ENCODE data around the gene TRPV4. TPM values are rescaled to one million over a fixed set of nuclear protein-coding genes. Genes with fewer than 3 reads are reported as not detected.

The TRPV4 gene
- total and polyA plus RNA-seq, 9 donors: 0.13 to 3.3 (median 0.99) TPM

DNA sequence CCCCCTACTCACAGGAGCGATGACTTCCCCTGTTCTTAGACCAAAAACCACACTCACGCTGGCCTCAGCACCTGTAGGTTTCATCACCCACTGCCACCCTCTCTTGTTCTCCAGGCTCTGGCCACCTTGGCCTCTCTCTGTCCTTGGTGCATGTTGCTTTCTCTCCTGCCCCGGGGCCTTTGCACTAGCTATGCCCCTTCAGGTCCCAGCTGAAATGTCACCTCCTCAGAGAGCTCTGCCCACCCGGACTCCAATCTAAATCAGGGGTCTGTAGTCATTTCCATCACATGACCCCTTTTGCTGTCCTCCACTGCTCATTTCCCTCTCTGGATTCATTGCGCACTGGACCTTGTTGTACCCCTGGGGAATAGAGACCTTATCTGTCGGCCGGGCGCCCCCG, 8.2 kb upstream of the TRPV4 start:
- Histone ChIP-seq H3K4me3 (ENCODE audit: low read length) (no peak overlapping the region), H3K4me1 (ENCODE audit: control insufficient read depth, insufficient read depth, low read length) (peaks cover 9% of the 10 kb centered on the region), H3K27me3 (ENCODE audit: control insufficient read depth, insufficient read depth, low read length) (no peaks in the 10 kb centered on the region), H3K36me3 (ENCODE audit: control insufficient read depth, insufficient read depth, low read length) (no peaks in the 10 kb centered on the region), H3K9me3 (replicated peaks; ENCODE audit: control insufficient read depth, low read depth, low read length) (no peaks in the 10 kb centered on the region), H3K27ac (ENCODE audit: low read length) (no peak overlapping the region)
- 69% methylated on average over 8 of the region's 9 CpGs for WGBS (ENCODE audit: insufficient coverage)
- DNase-seq: no peak

- no peaks in the 10 kb centered on the region for H3K9me3 ChIP-seq (replicated peaks; ENCODE audit: control insufficient read depth, low read depth, low read length)
- peaks cover 8% of the 10 kb centered on the region for H3K4me1 ChIP-seq (ENCODE audit: control insufficient read depth, insufficient read depth, low read length)
- H3K27ac ChIP-seq (ENCODE audit: low read length): no peak overlapping the region
- no peaks in the 10 kb centered on the region for H3K27me3 ChIP-seq (ENCODE audit: control insufficient read depth, insufficient read depth, low read length)
- 35% methylated on average over 4 of the region's 7 CpGs for WGBS (ENCODE audit: insufficient coverage)
- DNase-seq: no peak
- no peak overlapping the region for H3K4me3 ChIP-seq (ENCODE audit: low read length)
- no peaks in the 10 kb centered on the region for H3K36me3 ChIP-seq (ENCODE audit: control insufficient read depth, insufficient read depth, low read length)
Measured at GRCh38 chr12:109840305-109841074, 7.3 kb upstream of the TRPV4 start.

DNA sequence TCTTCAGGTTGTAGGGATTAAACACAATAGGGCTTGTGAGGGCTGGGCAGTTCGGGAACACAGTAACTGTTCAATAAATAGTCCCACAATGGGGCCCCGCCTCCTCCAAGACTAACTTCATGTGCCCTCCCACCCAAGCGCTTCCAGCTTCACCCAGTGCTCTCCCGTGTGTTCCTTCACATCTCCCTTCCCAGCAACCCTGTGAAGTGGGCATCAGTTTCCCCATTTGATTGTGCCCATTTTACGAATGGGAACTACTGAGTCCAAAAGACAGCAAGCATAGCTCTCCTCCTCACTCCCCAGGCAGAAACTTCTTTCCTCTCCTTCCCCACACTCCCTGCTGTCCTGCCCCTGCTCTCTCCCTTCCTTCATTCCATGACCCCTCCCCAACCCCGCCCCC, 6.2 kb upstream of the TRPV4 start:
- WGBS (ENCODE audit: insufficient coverage): 48% methylated on average over 4 of the region's 6 CpGs

GRCh38 chr12:109836916-109837315, 3.7 kb upstream of the TRPV4 start:
- 80% methylated on average over 1 of the region's 3 CpGs for WGBS (ENCODE audit: insufficient coverage)
- Histone ChIP-seq H3K4me3 (ENCODE audit: low read length) (no peak overlapping the region), H3K4me1 (ENCODE audit: control insufficient read depth, insufficient read depth, low read length) (peaks cover 14% of the 10 kb centered on the region), H3K27me3 (ENCODE audit: control insufficient read depth, insufficient read depth, low read length) (peaks cover 9% of the 10 kb centered on the region), H3K36me3 (ENCODE audit: control insufficient read depth, insufficient read depth, low read length) (no peaks in the 10 kb centered on the region), H3K9me3 (replicated peaks; ENCODE audit: control insufficient read depth, low read depth, low read length) (no peaks in the 10 kb centered on the region), H3K27ac (ENCODE audit: low read length) (no peak overlapping the region)
- no peak for DNase-seq

More for the DNA sequence above, 6.2 kb upstream of the TRPV4 start:
- Histone ChIP-seq H3K4me3 (ENCODE audit: low read length) (no peak overlapping the region), H3K9me3 (replicated peaks; ENCODE audit: control insufficient read depth, low read depth, low read length) (no peaks in the 10 kb centered on the region), H3K36me3 (ENCODE audit: control insufficient read depth, insufficient read depth, low read length) (no peaks in the 10 kb centered on the region), H3K27ac (ENCODE audit: low read length) (no peak overlapping the region), H3K4me1 (ENCODE audit: control insufficient read depth, insufficient read depth, low read length) (peaks cover 3% of the 10 kb centered on the region), H3K27me3 (ENCODE audit: control insufficient read depth, insufficient read depth, low read length) (no peaks in the 10 kb centered on the region)
- DNase-seq: no peak

- no peak for DNase-seq
- H3K27me3 ChIP-seq (ENCODE audit: control insufficient read depth, insufficient read depth, low read length): peaks cover 16% of the 10 kb centered on the region
- 83% methylated on average over 1 of the region's 4 CpGs for WGBS (ENCODE audit: insufficient coverage)
- no peak overlapping the region for H3K27ac ChIP-seq (ENCODE audit: low read length)
- H3K36me3 ChIP-seq (ENCODE audit: control insufficient read depth, insufficient read depth, low read length): no peaks in the 10 kb centered on the region
- H3K4me1 ChIP-seq (ENCODE audit: control insufficient read depth, insufficient read depth, low read length): peaks cover 14% of the 10 kb centered on the region
- no peaks in the 10 kb centered on the region for H3K9me3 ChIP-seq (replicated peaks; ENCODE audit: control insufficient read depth, low read depth, low read length)
- H3K4me3 ChIP-seq (ENCODE audit: low read length): no peak overlapping the region
Measured at GRCh38 chr12:109835827-109836226, 2.6 kb upstream of the TRPV4 start.

DNA sequence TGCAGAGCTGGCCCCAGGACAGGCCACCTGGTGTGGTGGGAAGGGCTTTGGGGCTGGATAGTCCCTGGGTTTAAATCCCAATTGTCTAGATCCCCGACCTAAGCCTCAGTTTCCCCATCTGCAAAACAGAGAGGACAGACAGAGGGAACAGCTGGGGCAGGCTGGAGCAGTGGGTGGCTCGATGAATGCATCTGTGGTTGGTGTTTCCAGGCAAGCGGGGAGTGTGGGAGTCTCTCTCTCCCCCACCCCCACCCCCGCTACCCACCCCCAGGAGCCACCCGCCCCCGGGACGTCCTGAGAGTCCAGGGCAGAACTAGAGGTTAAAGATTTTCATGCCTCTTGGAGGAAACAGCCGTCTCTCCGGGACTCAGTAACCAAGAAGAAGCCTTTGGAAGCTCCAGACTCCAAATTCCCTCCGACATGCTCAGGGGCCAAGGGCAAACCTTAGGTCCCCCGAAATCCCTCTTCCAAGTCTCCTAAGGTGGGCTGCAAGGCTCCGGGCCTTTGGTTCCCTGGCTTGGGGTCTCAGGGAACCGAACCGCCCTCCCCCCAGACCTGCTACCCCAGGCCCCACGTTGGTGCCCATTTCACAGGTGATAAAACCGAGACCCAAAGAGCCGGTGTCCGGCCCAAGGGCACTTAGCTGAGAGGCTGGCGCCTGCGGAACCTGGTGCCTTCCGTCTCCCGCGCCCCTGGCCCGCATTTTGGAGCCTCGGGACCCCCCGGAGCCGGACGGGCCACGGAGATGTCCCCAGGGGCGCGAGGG, 474 bp downstream of the TRPV4 start:
- Histone ChIP-seq H3K4me1 (ENCODE audit: control insufficient read depth, insufficient read depth, low read length) (peaks cover 11% of the 10 kb centered on the region), H3K27ac (ENCODE audit: low read length) (no peak overlapping the region), H3K36me3 (ENCODE audit: control insufficient read depth, insufficient read depth, low read length) (no peaks in the 10 kb centered on the region), H3K9me3 (replicated peaks; ENCODE audit: control insufficient read depth, low read depth, low read length) (no peaks in the 10 kb centered on the region), H3K4me3 (ENCODE audit: low read length) (peak overlapping the region; percentile 52), H3K27me3 (ENCODE audit: control insufficient read depth, insufficient read depth, low read length) (peaks cover 16% of the 10 kb centered on the region)
- DNase-seq: no peak
- 8% methylated on average over 24 of the region's 31 CpGs for WGBS (ENCODE audit: insufficient coverage)

GRCh38 chr12:109831929-109832328, 1.3 kb downstream of the TRPV4 start:
- WGBS (ENCODE audit: insufficient coverage): 78% methylated on average over 7 of the region's 9 CpGs
- H3K4me1 ChIP-seq (ENCODE audit: control insufficient read depth, insufficient read depth, low read length): peaks cover 11% of the 10 kb centered on the region

GRCh38 chr12:109831365-109831764, 1.8 kb downstream of the TRPV4 start:
- Histone ChIP-seq H3K27me3 (ENCODE audit: control insufficient read depth, insufficient read depth, low read length) (peaks cover 16% of the 10 kb centered on the region), H3K9me3 (replicated peaks; ENCODE audit: control insufficient read depth, low read depth, low read length) (no peaks in the 10 kb centered on the region), H3K36me3 (ENCODE audit: control insufficient read depth, insufficient read depth, low read length) (no peaks in the 10 kb centered on the region), H3K4me1 (ENCODE audit: control insufficient read depth, insufficient read depth, low read length) (peaks cover 11% of the 10 kb centered on the region), H3K4me3 (ENCODE audit: low read length) (no peak overlapping the region), H3K27ac (ENCODE audit: low read length) (no peak overlapping the region)
- 77% methylated on average over 4 of the region's 6 CpGs for WGBS (ENCODE audit: insufficient coverage)
- no peak for DNase-seq

More at GRCh38 chr12:109831929-109832328, 1.3 kb downstream of the TRPV4 start:
- Histone ChIP-seq H3K36me3 (ENCODE audit: control insufficient read depth, insufficient read depth, low read length) (no peaks in the 10 kb centered on the region), H3K4me3 (ENCODE audit: low read length) (no peak overlapping the region), H3K9me3 (replicated peaks; ENCODE audit: control insufficient read depth, low read depth, low read length) (no peaks in the 10 kb centered on the region), H3K27me3 (ENCODE audit: control insufficient read depth, insufficient read depth, low read length) (peaks cover 16% of the 10 kb centered on the region), H3K27ac (ENCODE audit: low read length) (no peak overlapping the region)
- DNase-seq: no peak

GRCh38 chr12:109830718-109831117, 2.5 kb downstream of the TRPV4 start:
- Histone ChIP-seq H3K4me3 (ENCODE audit: low read length) (no peak overlapping the region), H3K36me3 (ENCODE audit: control insufficient read depth, insufficient read depth, low read length) (no peaks in the 10 kb centered on the region), H3K27ac (ENCODE audit: low read length) (no peak overlapping the region), H3K27me3 (ENCODE audit: control insufficient read depth, insufficient read depth, low read length) (peaks cover 16% of the 10 kb centered on the region), H3K4me1 (ENCODE audit: control insufficient read depth, insufficient read depth, low read length) (peaks cover 11% of the 10 kb centered on the region), H3K9me3 (replicated peaks; ENCODE audit: control insufficient read depth, low read depth, low read length) (no peaks in the 10 kb centered on the region)
- no peak for DNase-seq
- WGBS (ENCODE audit: insufficient coverage): 33% methylated on average over 2 of the region's 2 CpGs

DNA sequence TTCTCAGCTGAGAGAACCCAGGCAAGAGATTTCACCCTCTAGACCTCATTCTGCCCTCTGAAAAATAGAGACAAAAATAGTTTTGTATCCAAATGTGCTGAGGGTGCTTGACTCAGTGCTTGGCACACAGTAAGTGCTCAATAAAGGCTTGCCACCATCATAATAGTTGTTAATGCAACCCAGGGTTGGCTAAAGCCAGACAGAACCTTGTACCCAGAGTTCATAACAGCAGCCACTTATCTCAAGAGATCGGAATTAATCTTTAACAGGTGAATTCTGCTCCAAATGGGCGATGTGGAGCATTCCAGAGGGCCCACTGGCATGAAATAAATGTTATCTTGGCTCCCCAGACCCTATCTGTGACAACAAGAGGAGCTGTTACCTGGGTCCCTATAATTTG, 2.9 kb downstream of the TRPV4 start:
- Histone ChIP-seq H3K36me3 (ENCODE audit: control insufficient read depth, insufficient read depth, low read length) (no peaks in the 10 kb centered on the region), H3K9me3 (replicated peaks; ENCODE audit: control insufficient read depth, low read depth, low read length) (no peaks in the 10 kb centered on the region), H3K4me3 (ENCODE audit: low read length) (no peak overlapping the region), H3K27ac (ENCODE audit: low read length) (no peak overlapping the region), H3K4me1 (ENCODE audit: control insufficient read depth, insufficient read depth, low read length) (peaks cover 11% of the 10 kb centered on the region), H3K27me3 (ENCODE audit: control insufficient read depth, insufficient read depth, low read length) (peaks cover 16% of the 10 kb centered on the region)
- no peak for DNase-seq
- 71% methylated on average over 1 of the region's 2 CpGs for WGBS (ENCODE audit: insufficient coverage)
